ENCODE results near the gene OSBPL10. TPM values are rescaled to one million over a fixed set of nuclear protein-coding genes. Genes with fewer than 3 reads are reported as not detected.

Gene OSBPL10
- total RNA-seq, 1 donor from 2014 or later: 24.4 TPM

- H3K4me3 Mint-ChIP-seq: no peak overlapping the region
- no peak overlapping the region for H3K27ac Mint-ChIP-seq
- no peak for TF ChIP-seq CTCF (conservative IDR thresholded peaks at IDR 0.05)
- peaks cover 9% of the 10 kb centered on the region for H3K4me1 Mint-ChIP-seq (ENCODE audit: unreplicated experiment)
- peaks cover 12% of the 10 kb centered on the region for H3K36me3 Mint-ChIP-seq
- H3K27me3 Mint-ChIP-seq: no peaks in the 10 kb centered on the region
- no peak for DNase-seq (ENCODE audit: extremely low spot score, unreplicated experiment)
- H3K9me3 Mint-ChIP-seq: no peaks in the 10 kb centered on the region
Measured at GRCh38 chr3:31707286-31707685, 273.8 kb downstream of the OSBPL10 start.

- Mint-ChIP-seq H3K4me1 (ENCODE audit: unreplicated experiment) (peaks cover 9% of the 10 kb centered on the region), H3K9me3 (no peaks in the 10 kb centered on the region), H3K4me3 (no peak overlapping the region), H3K27ac (no peak overlapping the region), H3K36me3 (peaks cover 11% of the 10 kb centered on the region), H3K27me3 (no peaks in the 10 kb centered on the region)
- no peak for DNase-seq (ENCODE audit: extremely low spot score, unreplicated experiment)
- no peak for TF ChIP-seq CTCF (conservative IDR thresholded peaks at IDR 0.05)
Measured at GRCh38 chr3:31705736-31706135, 275.3 kb downstream of the OSBPL10 start.

GRCh38 chr3:31704591-31705179 lies 276.4 kb downstream of the OSBPL10 start:
- Mint-ChIP-seq H3K9me3 (no peaks in the 10 kb centered on the region), H3K36me3 (peaks cover 11% of the 10 kb centered on the region), H3K27ac (no peak overlapping the region), H3K4me3 (no peak overlapping the region), H3K27me3 (no peaks in the 10 kb centered on the region), H3K4me1 (ENCODE audit: unreplicated experiment) (peaks cover 9% of the 10 kb centered on the region)
- TF ChIP-seq CTCF (conservative IDR thresholded peaks at IDR 0.05): no peak
- DNase-seq (ENCODE audit: extremely low spot score, unreplicated experiment): no peak

- H3K27me3 Mint-ChIP-seq: no peaks in the 10 kb centered on the region
- peaks cover 11% of the 10 kb centered on the region for H3K36me3 Mint-ChIP-seq
- DNase-seq (ENCODE audit: extremely low spot score, unreplicated experiment): no peak
- H3K4me1 Mint-ChIP-seq (ENCODE audit: unreplicated experiment): peaks cover 9% of the 10 kb centered on the region
- TF ChIP-seq CTCF (conservative IDR thresholded peaks at IDR 0.05): no peak
- H3K27ac Mint-ChIP-seq: no peak overlapping the region
- H3K9me3 Mint-ChIP-seq: no peaks in the 10 kb centered on the region
- no peak overlapping the region for H3K4me3 Mint-ChIP-seq
Measured at GRCh38 chr3:31704156-31704555, 276.9 kb downstream of the OSBPL10 start.

DNA sequence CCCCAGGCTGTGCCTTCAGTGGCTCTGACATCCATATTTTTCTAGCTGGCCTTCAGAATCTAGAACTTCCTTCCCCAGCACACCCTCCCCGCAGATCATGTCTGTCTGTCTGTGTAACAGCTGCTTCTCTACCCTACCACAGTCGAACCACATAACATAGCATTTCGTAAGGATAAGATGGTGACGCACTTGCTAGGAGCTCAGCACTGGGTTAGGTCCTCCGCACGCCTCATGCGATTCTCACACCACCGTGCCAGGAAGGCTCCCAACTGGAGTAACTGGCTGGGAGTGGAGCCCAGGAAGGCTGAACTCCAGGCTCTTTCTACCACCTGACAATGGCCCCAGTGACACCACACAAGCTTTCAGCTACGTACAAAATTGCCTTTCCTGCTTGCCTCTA lies 279.8 kb downstream of the OSBPL10 start:
- Mint-ChIP-seq H3K4me3 (no peak overlapping the region), H3K9me3 (no peaks in the 10 kb centered on the region), H3K27ac (no peak overlapping the region), H3K36me3 (peaks cover 18% of the 10 kb centered on the region), H3K4me1 (ENCODE audit: unreplicated experiment) (peaks cover 9% of the 10 kb centered on the region), H3K27me3 (no peaks in the 10 kb centered on the region)
- TF ChIP-seq CTCF (conservative IDR thresholded peaks at IDR 0.05): no peak
- DNase-seq (ENCODE audit: extremely low spot score, unreplicated experiment): no peak

Measured in type B pancreatic cell (in vitro differentiated cells).